NCI-H2081 (cell line): ENCODE data around the gene TBC1D1.

ENCODE experiments used
- DNase-seq, 2 experiments: peaks; one replicate each; lab custom pipeline; 2025; lab: John Stamatoyannopoulos, UW

TBC1D1 gene

DNA sequence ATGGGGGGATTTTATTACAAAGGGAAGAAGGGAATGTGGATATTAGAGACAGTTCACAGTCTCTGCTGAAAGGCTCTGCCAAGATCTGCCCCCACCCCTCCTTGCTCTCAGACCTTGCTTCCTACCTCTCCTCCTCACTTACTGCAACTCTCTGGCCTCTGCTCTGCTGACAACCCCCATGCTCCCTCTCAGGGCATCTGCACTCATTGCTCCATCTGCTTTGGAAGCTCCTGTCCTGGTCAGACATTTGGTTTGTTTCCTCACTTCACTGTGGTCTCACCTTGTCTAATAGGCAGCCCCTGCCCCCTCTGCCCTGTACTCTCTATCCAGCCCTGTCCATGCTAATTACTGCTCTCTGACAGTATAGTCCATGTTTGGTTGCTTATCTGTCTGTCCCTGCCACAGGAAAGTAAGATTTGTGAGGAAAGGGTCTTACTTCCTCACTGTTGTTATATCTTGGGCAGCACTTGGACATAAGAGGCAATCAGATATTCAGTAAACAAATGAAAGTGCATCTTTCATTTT is 258.6 kb downstream of the TBC1D1 start:
- no peak for DNase-seq

DNA sequence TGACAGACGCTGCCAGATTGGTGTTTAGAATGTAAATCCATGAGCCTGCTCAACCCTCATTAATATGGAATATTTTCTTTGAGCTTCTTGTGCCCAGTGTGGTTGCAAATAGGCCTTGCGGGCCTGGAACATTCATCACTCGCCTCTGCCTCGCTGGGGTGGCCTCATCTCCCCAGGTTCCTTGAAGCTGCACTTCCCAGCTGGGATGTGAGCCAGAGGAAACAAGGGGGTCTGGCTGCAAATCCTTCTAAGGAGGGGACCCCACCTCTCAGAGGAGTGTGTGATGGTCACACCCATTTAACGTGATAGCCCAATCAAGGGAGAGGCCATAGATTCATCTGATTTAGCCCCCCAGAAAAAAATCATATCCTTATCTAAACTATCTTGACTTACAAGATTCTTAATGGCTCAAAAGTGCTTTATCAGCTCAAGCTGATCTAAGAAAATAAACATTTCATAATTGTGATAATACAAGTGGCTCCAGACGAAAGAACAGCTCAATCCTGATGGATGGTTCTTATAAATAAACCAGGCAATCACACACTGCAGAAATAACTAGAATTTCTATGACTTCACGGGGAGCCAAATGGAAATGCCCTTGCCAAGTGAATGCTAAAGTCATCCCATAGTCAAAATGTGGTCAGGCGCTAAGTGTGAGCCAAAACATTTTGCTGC is 259.2 kb downstream of the TBC1D1 start:
- no peak for DNase-seq

DNA sequence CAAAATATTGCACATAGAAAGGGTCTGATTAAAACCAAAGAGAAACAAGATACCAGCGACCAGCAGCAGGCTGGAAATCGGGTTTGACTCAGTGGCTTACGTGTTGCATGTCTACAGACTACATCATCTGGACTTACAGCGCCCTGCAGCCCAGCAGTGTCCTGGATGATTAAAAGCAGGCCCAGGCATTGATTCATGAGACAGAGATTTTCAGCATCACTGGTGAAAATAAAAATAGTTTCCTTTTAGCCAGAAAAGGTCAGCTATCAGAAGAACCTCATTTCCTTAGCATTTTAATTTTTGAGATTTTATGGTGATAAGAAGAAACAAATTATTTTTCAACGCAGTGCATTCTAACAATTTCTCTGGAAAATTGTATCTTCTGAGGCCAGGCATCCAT is 259.9 kb downstream of the TBC1D1 start:
- DNase-seq: no peak

DNA sequence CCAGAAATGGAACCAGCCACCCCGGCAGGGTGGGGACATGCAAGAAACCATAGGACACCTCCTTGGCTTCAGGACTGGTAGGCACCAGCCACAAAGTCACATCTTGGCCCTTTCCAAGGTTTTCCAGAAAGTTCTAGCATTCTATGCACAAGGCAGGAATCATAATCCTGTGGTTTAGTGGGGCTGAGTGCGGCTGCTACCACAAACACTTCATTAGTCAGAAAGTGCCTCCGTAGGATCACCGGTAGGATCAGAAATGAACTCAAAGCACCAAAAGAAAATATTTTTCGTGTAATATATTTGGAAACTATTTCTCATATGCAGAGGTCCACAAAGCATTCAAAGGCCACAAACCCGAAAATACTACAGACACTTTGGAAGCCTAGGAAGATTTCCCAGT is 261.0 kb downstream of the TBC1D1 start:
- no peak for DNase-seq

DNA sequence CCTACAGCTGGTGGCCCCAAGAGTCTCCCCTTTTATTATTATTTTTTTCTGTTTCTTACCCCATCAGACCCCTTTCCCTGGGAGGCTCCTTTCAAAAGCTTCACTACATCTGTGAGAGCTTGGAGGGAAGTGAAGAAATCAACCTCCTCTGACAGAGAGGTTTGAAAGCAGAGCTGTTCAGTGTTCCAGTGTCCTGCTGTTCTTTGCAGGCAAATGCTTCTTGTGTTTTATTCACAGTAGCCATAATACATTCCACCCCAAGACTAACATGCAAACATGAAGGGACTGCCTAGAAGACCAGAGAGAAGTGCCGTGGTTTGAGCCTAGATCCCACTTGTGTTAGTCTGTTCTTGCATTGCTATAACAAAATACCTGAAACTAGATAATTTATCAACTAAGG is 261.4 kb downstream of the TBC1D1 start:
- no peak for DNase-seq

DNA sequence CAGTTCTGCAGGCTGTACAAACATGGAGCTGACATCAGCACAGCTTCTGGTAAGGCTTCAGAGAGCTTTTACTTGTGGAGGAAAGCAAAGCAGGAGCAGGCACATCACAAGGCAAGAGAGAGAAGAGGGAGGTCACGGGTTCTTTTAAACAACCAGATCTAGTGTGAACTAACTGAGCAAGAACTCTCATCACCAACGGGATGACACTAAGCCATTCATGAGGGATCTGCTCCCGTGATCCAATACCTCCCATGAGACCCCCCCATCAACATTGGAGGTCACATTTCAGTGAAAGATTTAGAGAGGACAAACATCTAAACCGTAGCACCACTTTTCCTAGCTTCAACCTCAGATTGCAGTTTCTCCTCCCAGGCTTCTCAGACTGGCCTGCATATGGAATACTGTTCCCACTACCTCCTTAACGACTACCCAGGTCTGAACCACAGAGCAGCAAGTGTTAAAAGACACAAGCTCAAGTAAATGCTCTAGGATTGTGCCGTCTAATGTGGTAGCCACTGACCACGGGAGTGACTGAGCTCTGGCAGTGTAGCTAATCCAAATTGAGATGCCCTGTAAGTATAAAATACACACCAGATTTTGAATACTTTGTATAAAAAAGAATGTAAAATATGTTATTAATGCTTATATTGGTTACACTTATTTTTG is 262.0 kb downstream of the TBC1D1 start:
- DNase-seq: no peak

DNA sequence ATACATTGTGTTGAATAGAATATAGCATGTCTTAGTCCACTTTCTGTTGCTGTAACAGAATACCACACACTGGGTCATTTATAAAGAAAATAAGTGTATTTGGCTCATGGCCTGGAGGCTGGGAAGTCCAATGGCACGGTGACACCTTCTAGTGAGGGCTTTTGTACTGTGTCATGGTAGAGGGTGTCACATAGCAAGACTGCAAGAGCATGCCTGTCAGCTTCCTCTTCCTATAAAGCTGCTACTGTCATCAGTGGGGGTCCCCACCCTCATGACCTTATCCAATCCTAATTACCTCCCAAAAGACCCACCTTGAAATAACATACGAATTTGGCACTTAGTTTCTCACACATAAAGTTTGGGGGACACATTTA is 262.5 kb downstream of the TBC1D1 start:
- no peak for DNase-seq

DNA sequence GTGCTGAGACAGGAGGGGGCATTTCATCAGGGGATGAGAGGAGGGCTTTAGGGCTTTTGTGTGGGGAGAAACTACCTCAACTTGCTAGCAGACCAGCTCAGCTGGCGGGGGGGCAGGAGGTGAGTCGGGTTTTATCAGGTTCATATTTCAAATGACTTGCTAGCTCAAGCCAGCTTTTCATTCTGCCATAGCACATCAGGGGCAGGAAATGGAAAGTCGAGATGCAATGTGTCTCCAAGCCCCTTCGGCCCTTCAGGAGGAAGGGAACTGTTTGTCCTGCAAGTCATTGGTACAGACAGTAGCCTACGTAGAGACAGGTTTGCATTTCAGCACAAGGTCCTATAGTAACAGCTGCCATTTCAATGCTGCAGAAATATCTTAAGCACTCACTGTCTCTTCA is 263.4 kb downstream of the TBC1D1 start:
- no peak for DNase-seq

DNA sequence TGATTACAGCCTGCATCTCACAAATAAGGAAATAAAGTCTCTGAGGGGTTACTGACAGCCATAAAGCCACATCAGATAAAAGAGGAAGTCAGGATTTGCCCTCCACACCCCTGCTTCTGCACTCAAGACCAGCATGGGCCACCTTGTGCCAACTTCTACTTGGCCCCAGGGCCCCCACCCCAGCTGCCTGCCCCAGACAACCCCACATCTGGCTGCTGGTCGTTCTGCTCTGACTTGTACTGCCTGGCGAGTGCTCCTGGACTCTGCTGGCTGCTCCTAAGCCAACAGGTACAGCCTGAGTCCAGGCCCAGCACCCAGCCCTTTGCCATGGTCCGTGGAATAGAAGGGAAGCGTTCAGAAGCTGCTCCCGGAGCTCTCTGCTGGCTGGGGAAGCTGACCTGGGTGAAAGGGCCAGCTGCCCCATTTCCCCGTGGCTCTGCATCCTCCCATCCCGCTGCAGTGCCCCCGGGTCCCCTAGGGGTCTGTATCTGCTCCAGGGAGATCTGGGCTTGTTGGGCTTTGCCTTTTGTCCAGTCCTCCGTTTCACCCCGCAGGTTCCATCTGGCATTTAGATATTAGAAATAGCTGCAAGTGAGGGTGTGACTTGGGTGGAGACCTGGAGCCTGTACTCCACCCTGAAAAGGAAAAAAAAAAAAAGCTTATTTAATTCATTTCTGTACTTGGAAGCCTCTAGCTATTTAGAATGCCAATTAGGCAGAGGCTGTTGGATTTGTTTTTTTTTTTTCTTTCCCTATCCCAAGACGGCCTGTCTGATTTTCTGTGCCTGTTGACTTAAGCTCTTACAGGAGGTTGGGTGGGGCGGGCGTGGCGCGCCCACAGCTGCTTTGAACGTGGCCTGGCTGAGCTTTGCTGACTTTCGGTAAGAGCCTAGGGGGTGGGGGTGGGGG is 264.1 kb downstream of the TBC1D1 start:
- no peak for DNase-seq

DNA sequence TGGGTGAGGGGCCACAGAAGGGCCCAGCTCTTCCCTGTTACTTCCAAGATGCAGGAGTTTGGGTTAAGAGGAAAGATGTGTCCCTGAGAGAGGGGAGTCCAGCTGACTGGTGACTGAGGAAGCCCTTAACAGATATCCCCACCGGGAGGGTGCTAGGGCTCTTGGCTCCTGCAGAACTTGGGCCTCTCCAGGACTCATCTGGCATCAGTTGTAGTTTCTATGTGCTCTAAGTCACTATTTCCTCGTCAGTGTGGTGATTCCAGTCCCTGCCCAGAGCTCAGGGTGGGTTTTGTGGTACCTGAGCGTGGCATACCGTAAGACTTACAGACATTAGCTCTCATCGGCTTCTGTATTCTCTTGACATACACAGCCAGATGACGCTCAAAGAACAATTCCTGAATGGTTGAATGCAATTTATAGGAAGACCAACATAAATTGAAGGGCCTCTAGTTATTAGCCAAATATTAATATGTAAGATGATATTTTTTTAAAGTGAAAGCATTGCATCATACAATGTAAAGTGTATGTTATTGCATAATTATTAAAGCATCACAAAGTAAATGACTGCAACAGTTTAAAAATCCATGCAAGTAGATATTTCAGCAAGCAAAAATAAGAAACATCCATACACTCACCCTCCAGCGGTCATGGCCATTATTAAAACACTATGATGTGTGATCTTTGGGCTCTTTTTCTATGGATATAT is 264.9 kb downstream of the TBC1D1 start:
- DNase-seq: no peak

DNA sequence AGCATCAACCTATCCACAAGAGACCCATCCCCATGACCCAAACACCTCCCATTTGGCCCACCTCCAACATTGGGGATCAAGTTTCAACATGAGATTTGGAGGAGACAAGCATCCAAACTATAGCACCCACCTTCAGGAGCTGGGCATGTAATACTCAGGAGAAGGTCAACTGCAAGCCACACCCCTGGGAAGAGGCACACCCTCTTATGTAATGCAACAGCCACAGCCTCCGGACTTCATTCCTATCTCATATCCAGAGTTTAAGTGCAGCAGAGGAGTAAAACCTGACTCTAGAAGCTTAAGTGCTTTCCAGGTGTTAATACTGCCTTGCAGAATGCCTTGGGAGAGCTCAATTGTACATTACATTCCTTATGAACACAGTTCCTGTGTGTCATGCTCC is 266.7 kb downstream of the TBC1D1 start:
- no peak for DNase-seq

DNA sequence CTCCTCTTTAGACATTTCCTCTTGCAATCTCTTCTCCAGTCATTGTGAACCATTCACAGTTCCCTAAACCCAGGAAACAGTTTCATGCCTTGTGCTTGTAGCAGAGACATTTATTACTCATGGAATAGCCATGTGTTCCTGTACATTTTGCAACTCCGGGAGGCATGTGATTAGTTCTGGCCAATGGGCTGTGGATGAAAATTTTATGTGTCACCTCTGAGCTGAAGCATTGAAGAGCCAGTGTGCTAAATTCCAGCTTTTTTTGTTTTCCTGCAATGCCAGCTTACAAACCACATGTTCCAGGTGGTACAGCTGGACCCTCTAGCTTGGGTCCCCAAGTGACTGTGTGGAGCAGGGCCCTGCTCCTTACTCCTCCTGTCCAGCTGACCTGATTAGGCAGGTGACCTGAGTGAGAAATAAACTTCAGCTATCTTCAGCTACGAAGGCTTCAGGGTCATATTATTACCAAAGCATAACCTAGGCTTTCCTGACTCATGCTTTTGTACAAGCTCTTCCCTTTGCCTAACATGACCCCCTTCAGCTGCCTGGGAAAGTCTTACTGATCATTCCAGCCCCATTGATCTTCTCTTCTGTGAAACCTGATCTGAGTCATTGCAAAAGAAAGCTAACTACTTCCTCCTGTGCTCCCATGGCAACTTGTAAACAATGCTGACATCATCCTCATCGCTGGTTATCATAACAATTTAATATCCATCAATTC is 269.8 kb downstream of the TBC1D1 start:
- DNase-seq: peak; percentile 31 to 66

DNA sequence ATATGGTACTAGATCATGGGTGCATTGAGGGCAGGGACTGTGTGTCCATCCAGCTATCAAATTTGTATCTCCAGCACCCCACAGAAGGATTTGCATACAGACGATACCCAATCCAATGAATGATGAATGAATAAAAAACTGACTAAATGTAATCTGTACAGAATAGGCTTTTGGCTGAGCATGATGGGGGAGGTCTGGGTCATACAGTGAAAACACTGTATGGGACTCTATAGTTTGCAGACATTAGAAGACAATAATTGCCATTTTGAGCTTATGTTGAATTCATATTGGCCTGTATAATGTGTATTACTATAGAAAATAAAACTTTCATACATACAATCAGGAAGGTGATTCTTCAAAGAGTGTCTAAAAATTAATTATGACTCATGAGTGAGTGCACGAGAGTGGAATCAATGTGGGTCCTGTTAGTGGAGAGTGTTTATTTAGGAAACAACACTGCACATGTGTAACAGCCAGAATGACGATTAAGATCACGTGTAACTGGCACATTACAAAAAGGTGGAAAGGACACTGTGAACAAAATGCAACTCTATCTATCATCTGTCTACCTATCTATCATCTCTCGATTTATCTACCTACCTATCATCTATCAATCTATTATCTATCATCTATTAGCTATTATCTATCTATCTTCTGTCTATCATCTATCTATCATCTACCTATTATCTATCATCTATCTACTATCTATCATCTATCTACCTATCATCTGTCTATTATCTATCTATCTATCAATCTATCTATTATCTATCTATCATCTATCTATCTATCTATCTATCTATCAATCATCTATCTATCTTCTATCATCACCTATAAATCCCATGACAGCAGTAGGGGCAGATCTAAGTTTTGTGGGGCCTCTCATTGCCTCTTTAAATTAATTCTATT is 270.6 kb downstream of the TBC1D1 start:
- no peak for DNase-seq

DNA sequence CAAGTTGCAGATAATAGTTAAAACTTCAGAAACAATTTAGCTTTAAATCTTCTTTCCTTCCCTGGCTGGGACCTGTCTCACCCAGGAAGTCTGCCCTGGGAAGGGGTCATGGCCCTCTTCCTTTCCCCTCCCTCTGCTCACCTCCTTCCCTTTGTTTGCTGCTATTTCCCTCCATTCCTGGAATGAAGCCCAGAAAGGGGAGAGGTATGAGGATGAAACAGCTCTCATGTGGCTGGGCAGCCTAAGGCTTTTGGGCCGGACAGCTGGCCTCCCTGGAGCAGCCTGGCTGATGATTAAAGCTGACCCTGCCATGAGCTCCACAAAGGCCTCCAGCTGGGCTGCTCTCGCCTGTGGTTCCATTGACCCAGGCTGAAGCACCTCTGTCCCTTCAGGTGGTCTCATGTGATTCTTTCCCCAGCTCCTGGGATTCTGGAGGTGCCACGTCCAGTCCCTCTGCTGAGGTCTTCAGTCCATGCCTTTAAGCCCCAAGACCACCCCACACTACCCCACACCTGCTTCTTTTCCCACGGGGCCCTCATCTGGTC is 271.4 kb downstream of the TBC1D1 start:
- peak in 1 of 2 experiments; percentile 53 for DNase-seq

DNA sequence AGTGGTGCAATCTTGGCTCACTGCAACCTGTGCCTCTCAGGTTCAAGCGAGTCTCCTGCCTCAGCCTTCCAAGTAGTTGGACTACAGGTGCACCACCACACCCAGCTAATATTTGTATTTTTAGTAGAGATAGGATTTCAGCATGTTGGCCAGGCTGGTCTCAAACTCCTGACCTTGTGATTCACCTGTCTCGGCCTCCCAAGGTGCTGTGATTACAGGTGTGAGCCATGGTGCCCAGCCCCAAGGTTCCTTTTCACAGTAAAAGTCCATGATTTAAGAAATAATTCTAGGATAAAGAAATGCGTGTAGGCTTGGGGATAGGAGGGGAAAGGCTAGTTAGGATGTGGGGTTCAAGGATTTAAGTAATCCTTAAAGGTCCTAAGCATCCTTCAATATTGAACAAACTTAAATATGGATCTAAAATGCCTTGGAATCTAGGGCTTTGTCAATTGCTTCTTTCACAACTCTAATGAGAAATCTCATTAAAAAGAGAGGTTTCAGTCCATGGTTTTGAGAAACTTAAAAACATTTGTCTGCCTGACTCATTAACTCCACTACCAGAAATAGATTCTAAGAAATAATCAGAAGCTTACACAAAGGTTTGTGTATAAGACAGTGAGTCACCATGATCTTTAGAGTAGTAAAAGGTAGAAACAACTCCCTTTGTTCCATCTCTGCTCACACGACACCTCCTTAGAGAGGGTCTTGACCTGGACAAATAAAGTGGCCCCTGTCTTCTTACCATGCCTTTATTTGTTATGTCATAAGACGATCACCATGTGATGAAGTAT is 272.5 kb downstream of the TBC1D1 start:
- no peak for DNase-seq

DNA sequence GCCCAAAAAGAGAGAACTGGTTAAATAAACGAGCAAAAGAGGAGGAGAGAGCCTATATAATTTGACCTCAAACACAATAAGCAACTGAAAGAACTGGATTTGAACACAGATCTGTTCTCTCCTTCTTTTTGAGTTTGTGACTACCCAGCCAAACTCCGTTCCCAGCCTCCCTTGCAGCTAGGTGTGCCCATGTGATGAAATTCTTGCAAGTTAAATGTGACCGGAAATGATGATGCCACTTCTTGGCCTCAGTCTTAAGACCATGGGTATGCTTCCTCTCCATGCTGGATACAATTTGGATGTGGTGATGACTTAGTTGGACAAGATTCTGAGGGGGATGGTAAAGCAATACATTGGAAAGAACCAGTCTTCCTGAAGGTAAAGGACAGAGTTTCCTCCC is 273.5 kb downstream of the TBC1D1 start:
- DNase-seq: no peak

DNA sequence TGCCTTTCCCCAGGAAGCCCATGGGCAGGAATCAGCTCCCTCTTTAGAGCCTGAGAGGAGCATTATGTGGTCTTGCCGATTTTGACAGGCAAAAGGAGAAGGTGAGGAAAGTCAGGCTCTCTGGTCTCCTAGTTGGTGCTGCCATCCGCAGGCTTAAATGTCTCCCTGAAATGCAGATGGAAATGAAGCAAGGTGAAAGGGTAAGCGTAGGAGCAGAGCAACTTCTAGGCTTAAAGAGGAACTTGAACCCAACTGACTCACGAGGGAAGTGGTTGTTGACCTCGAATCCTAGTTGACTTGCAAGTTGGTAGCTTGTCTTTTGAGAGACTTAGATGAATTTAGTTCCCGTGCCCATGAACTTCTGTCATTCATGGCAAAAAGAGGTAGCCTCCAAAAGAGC is 275.2 kb downstream of the TBC1D1 start:
- DNase-seq: no peak

DNA sequence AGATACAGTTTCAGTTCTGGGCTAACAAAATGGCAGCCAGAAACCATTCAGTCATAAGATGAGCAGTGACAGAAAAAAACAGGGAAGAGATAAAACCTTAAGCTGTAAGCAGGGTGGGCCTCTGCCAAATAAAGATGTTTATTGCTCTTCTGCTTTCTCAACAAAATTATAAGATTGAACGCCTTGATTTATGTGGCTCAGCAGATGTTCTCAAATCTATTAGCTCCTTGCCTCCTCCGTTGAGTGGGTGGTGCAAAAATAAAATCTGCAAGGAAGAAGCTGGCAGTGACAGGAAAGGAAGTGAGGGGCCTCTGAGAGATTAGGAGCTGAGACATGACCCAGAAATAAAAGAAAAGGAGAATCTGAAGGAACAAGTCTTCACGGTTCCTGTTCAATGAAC is 275.9 kb downstream of the TBC1D1 start:
- DNase-seq: no peak

DNA sequence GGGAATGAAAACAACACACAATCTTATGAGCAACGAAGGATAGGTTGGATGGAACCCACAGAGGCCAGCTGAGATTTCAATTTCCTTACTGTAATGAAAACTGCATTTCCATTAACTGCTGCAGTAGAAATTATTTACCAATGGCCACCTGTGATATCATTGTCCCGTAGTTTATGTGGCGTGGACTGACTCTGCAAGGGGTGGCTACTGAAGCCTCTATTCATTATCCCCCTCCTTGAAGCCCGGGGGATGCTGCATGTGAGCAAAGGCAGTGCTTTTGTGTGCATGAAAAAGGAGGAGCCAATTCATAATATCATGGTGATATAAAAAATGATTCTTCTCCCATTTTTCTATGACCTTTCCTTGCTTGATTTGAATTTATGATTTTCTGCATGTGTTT is 277.1 kb downstream of the TBC1D1 start:
- DNase-seq: no peak
